ENCODE results near the gene TSFM.

GRCh38 chr12:57825451-57825850, 42.9 kb downstream of the TSFM start:
- TF ChIP-seq CTCF (conservative IDR thresholded peaks at IDR 0.05 in 1 of 2, IDR thresholded peaks at IDR 0.05 in 1 of 2; ENCODE audit: low read depth in 1 of 2, low read length in 2 of 2): no peak
- no peak for TF ChIP-seq EZH2 (IDR thresholded peaks at IDR 0.05; ENCODE audit: low read length, missing control alignments)

Measured in fibroblast of lung (primary cell).